GM12891 (cell line): ENCODE measurements around the gene SPATA6.

ENCODE experiments used
- DNase-seq: peaks from one replicate; pipeline ENCODE4 v3.0.0; 2011; ENCODE audit warnings: low spot score; ENCODE audit not compliant: insufficient read length
- FAIRE-seq: peaks from 2 replicates; lab custom pipeline; 2011; peaks lifted over from hg19 to GRCh38; lab: Jason Lieb, UNC
- PAX5 ChIP-seq: IDR thresholded peaks from 2 replicates; pipeline ENCODE4 v1.6.1; 2011; ENCODE audit warnings: low read length, moderate library complexity, mild to moderate bottlenecking; ENCODE audit not compliant: insufficient read depth, severe bottlenecking
- POLR2A ChIP-seq: IDR thresholded peaks from 2 replicates; pipeline ENCODE4 v1.6.1; 2011; ENCODE audit warnings: low read depth, low read length, control low read depth
- POLR2AphosphoS5 ChIP-seq: IDR thresholded peaks from 2 replicates; pipeline ENCODE4 v1.6.1; 2011; ENCODE audit warnings: low read depth, low read length, control low read depth
- POU2F2 ChIP-seq: IDR thresholded peaks from 2 replicates; pipeline ENCODE4 v1.6.1; 2011; ENCODE audit warnings: low read depth, mild to moderate bottlenecking, control low read depth, low read length, moderate library complexity
- SPI1 ChIP-seq: IDR thresholded peaks from 2 replicates; pipeline ENCODE4 v1.6.1; 2011; ENCODE audit warnings: low read depth, low read length, control low read depth
- TAF1 ChIP-seq: IDR thresholded peaks from 2 replicates; pipeline ENCODE4 v1.6.1; 2011; ENCODE audit warnings: low read depth, low read length, control low read depth

The SPATA6 gene

DNA sequence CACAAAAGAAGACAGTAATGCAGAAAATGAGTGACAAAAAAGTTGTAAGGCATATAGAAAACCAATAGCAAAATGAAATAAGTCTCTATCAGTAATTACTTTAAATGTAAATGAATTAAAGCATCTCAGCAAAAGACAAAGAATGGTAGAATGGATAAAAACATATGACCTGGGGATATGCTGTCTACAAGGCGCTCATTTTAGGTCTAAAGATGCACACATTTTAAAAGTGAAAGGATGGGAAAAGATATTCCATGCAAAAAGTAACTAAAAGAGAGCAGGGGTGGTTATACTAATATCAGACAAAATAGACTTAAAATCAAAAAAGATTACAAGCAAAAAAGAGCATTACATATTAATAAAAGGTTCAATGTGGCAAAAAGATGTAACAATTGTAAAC lies 41.2 kb downstream of the SPATA6 start:
- FAIRE-seq, result no peak

DNA sequence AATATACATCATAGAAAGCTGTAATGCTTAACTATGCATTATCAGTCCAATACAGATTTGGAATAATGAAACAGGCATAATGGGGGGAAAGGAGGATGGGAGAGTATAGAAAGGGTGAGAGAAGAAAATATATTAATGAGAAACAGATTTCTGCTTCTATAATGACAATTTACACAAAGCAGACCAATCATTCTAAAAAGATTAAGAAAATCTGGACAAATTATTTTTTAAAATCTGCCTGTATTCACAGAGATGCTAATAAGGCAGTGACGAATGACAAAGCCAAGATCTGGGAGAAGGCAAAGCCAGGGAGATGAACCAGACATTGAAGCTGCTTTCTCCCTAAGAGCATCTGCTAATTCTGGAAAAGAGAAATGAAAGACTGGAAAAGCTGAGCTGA lies 50.0 kb downstream of the SPATA6 start:
- DNase-seq (no peak), FAIRE-seq (no peak)
- TF ChIP-seq PAX5 (no peak), SPI1 (no peak), POLR2AphosphoS5 (no peak), POU2F2 (no peak), POLR2A (no peak), TAF1 (no peak)

More for the DNA sequence above, 41.2 kb downstream of the SPATA6 start:
- no peak for DNase-seq
- TF ChIP-seq POLR2AphosphoS5, result no peak
- TF ChIP-seq PAX5, result no peak
- TF ChIP-seq POLR2A, result no peak
- no peak for TF ChIP-seq TAF1
- no peak for TF ChIP-seq POU2F2
- TF ChIP-seq SPI1, result no peak

DNA sequence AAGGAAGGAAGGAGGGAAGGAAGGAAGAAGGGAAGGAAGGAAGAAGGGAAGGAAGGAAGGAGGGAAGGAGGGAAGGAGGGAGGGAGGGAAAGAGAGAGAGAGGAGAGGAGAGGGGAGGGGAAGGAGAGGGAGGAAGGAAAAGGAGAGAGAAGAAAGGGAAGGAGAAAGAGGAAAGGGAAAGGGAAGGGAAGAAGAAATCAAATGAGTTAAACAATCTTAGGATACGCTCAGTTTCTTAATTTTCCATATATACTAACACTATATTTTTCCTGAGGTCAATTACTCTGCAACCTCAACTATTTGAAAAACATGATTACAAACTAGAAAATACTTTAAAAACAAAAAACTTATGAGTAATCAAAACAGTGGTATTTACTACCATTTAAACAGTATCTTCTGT lies 53.3 kb downstream of the SPATA6 start:
- TF ChIP-seq POLR2A (no peak), TAF1 (no peak), POU2F2 (no peak), POLR2AphosphoS5 (no peak), PAX5 (no peak), SPI1 (no peak)
- no peak for DNase-seq
- FAIRE-seq, result no peak

DNA sequence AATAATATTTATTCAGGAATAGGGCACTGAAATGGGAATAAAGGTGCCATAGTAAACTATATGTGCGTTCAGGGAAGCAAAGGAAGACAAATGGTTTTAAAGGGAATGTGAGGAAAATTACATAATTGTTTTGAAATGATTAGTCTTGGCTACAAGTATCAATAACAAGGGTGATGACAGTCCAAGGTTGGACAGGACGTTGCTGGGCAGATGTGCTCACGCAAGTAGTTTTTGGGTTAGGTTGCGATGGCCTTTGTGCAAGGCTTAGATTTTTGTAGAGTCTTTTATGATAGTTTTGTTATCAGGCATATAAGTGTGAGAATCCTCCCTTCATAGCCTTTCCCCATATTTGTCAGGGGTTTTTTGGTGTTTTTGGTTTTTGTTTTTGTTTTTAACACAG lies 57.0 kb downstream of the SPATA6 start:
- no peak for FAIRE-seq
- TF ChIP-seq POLR2A (no peak), SPI1 (no peak), TAF1 (no peak)

DNA sequence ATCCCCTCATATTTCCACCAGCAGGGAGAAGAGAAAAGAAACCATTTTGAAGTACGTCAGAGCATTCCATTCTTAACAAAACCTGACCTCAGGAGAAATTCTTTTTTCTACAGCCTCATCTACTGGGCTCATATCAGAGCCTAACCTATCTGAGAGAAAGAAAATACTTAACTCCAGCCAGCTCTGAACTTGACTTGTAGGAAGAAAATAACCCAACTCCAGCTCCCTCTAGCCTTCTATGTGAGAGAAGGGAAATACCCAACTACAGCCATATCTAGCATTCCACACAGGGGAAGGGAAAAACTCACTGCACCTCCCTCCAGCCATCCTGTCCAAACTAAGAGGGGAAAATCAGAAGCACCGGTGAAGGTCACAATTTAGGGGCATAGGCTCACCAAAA lies 57.7 kb downstream of the SPATA6 start:
- no peak for TF ChIP-seq POLR2A
- no peak for TF ChIP-seq POU2F2
- TF ChIP-seq PAX5, result no peak
- no peak for TF ChIP-seq SPI1
- TF ChIP-seq POLR2AphosphoS5, result no peak
- no peak for TF ChIP-seq TAF1
- DNase-seq (no peak), FAIRE-seq (no peak)

More for the DNA sequence above, 57.0 kb downstream of the SPATA6 start:
- DNase-seq, result no peak

DNA sequence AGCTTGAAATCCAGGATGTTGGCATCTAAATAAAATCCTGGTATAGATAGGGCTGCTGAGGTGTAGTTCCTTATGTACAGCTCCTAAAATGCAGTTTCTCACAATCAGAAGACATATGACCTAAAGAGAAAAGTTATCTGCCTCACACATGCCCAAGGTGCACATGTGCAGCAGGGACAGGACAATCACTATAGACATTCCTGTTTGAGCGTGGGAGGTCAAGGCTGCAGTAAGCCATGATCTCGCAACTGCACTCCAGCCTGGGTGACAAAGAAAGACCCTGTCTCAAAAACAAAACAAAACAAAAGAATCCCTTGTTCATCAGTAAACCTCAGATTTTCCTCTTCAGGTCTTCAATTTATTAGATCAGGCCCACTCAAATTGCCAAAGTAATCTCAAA lies 66.1 kb downstream of the SPATA6 start:
- no peak for FAIRE-seq
- TF ChIP-seq POU2F2 (no peak), TAF1 (no peak), PAX5 (no peak), POLR2A (no peak), POLR2AphosphoS5 (no peak), SPI1 (no peak)
- no peak for DNase-seq

DNA sequence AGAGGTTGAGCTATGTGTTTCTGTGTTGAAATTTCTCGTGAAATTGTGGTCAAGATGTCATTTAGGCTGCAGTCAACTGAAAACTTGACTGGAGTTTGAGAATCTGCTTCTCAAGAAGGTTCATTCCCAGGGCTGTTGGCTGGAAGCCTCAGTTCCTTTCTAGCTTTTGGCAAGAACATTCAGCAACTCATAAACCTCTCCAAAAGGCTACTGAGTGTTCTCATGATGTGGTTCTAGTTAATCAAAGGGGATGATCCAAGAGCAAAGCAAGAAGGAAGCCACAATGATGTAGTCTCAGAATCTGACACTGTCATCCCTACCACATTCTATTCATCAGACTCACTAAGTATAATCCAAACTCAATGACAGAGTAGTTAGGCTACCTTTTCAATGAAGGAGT lies 66.6 kb downstream of the SPATA6 start:
- FAIRE-seq, result no peak
- no peak for TF ChIP-seq POLR2AphosphoS5
- TF ChIP-seq SPI1, result no peak
- no peak for TF ChIP-seq POLR2A
- TF ChIP-seq TAF1, result no peak
- no peak for TF ChIP-seq POU2F2
- TF ChIP-seq PAX5, result no peak
- no peak for DNase-seq

DNA sequence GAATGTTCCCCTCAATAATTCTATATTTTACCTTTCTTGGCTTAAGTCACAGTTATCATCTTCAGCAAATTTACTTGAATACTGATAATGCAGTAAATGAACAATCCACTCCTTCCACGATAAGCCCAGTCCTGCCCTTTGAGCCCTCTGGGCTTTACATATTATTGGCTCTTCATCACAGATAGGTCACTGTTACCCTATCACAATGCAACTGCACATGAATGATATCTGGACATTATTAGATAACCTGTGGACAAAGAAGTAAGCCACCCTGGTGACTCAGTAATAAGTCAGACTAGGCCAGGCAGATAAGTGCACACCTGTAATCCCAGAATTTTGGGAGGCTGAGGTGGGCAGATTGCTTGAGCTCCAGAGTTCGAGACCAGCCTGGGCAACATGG lies 69.4 kb downstream of the SPATA6 start:
- TF ChIP-seq POLR2A, result no peak
- no peak for TF ChIP-seq POLR2AphosphoS5
- no peak for TF ChIP-seq PAX5
- no peak for TF ChIP-seq SPI1
- TF ChIP-seq POU2F2, result no peak
- TF ChIP-seq TAF1, result no peak
- DNase-seq, result no peak
- no peak for FAIRE-seq

DNA sequence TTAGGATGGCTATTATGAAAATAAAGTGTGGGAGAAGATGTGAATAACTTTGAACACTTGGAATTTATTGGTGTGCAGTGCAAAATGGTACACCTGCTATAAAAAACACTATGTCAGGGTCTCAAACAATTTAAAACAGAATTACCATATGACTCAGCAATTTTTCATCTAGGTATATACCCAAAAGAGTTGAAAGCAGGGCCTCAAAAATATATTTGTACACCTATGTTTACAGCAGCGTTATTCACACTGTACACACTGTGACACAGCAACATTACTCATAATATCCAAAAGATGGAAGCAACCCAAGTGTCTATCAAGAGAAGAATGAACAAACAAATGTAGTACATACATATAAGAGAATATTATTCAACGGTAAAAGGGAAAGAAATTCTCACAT lies 75.8 kb downstream of the SPATA6 start:
- DNase-seq, result no peak
- no peak for FAIRE-seq
- no peak for TF ChIP-seq PAX5
- TF ChIP-seq POU2F2, result no peak
- TF ChIP-seq POLR2A, result no peak
- no peak for TF ChIP-seq TAF1
- no peak for TF ChIP-seq POLR2AphosphoS5
- no peak for TF ChIP-seq SPI1

DNA sequence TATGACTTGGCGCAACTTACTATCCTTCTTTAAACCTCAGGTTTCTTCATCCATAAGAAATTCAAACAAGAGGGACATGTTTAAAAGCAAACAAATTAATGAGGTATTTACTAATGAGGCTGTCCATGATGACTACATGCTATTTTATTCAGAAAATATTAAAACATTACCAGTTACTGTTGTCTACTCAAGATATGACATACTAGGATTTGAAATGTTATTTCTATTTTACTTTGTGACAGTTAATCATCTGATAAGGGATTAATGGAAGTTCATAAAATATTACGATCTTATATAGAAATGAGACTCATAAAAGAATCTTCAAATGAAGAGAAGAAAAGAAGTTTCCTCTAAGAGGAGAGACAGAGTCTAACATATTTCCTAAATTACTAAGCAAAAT lies 80.1 kb downstream of the SPATA6 start:
- FAIRE-seq (no peak), DNase-seq (no peak)
- TF ChIP-seq POLR2A, result no peak
- no peak for TF ChIP-seq TAF1
- TF ChIP-seq SPI1, result no peak
- no peak for TF ChIP-seq PAX5
- TF ChIP-seq POLR2AphosphoS5, result no peak
- no peak for TF ChIP-seq POU2F2
